Testis (tissue), 2 donors: ENCODE measurements around the gene TMEM63C.
"Not testable (repeated sequence)": the region's sequence is repeated elsewhere in the genome, so short reads cannot be mapped to it uniquely, and the experiment has no call there.

Experiments
- CTCF ChIP-seq, 3 experiments: fragments of 450-650 bp in 2 of 3; fragments of 200-600 bp in 1 of 3; sonication (generic) in 1 of 3; IDR thresholded peaks; one replicate each; pipeline ENCODE4 v1.5.1; 2016 to 2019; ENCODE audit warnings: antibody characterized with exemption in 3 of 3, mild to moderate bottlenecking in 2 of 3, moderate library complexity in 1 of 3
- POLR2A ChIP-seq: fragments of 450-650 bp; IDR thresholded peaks from one replicate; pipeline ENCODE4 v1.6.1; 2017; ENCODE audit warnings: antibody characterized with exemption, mild to moderate bottlenecking, moderate library complexity

- not testable (repeated sequence) for TF ChIP-seq CTCF (IDR thresholded peaks at IDR 0.05); POLR2A
Observed at GRCh38 chr14:77280921-77281320, 99.3 kb downstream of the TMEM63C start.
